Osteocyte (in vitro differentiated cells): ENCODE data around the gene ARHGAP22. TPM values are rescaled to one million over a fixed set of nuclear protein-coding genes. Genes with fewer than 3 reads are reported as not detected.
A peak's percentile ranks its signal among the peaks of the same experiment; 100 is the strongest.

ENCODE experiments used
- DNase-seq: peaks from one replicate; pipeline ENCODE4 v3.0.0; 2021; ENCODE audit warnings: mixed read lengths; ENCODE audit not compliant: unreplicated experiment; ENCODE audit errors: extremely low spot score
- H3K27ac Mint-ChIP-seq: one replicate; pipeline ENCODE4 v1.8.0; 2021; ENCODE audit warnings: mild to moderate bottlenecking, mixed read lengths; ENCODE audit not compliant: unreplicated experiment
- H3K27me3 Mint-ChIP-seq: one replicate; pipeline ENCODE4 v1.8.0; 2021; ENCODE audit warnings: mixed read lengths; ENCODE audit not compliant: unreplicated experiment
- H3K36me3 Mint-ChIP-seq: one replicate; pipeline ENCODE4 v1.8.0; 2021; ENCODE audit warnings: mixed read lengths; ENCODE audit not compliant: unreplicated experiment
- H3K4me1 Mint-ChIP-seq: one replicate; pipeline ENCODE4 v1.8.0; 2021; ENCODE audit warnings: mixed read lengths; ENCODE audit not compliant: unreplicated experiment
- H3K4me3 Mint-ChIP-seq: one replicate; pipeline ENCODE4 v1.8.0; 2021; ENCODE audit warnings: mild to moderate bottlenecking, moderate library complexity, mixed read lengths; ENCODE audit not compliant: unreplicated experiment
- H3K9me3 Mint-ChIP-seq: one replicate; pipeline ENCODE4 v1.8.0; 2021; ENCODE audit warnings: mixed read lengths; ENCODE audit not compliant: unreplicated experiment
- CTCF ChIP-seq: fragments of 200-600 bp; sonication (generic); IDR thresholded peaks from 2 replicates; pipeline ENCODE4 v1.5.0; 2021; ENCODE audit warnings: antibody characterized with exemption, mild to moderate bottlenecking, moderate library complexity
- total RNA-seq: library from RNA; stranded (reverse); gene quantifications from 2 replicates; pipeline ENCODE4 v1.2.1, GENCODE V29; 2021

ARHGAP22 gene
- total RNA-seq, 1 donor from 2014 or later: 0.64 TPM

GRCh38 chr10:48508791-48509772 is 95.8 kb downstream of the ARHGAP22 start:
- Mint-ChIP-seq H3K36me3 (no peaks in the 10 kb centered on the region), H3K27ac (no peak overlapping the region), H3K4me1 (peaks cover 17% of the 10 kb centered on the region), H3K9me3 (peaks cover 9% of the 10 kb centered on the region), H3K4me3 (no peak overlapping the region), H3K27me3 (no peaks in the 10 kb centered on the region)
- TF ChIP-seq CTCF: no peak
- DNase-seq: peak; percentile 72

DNA sequence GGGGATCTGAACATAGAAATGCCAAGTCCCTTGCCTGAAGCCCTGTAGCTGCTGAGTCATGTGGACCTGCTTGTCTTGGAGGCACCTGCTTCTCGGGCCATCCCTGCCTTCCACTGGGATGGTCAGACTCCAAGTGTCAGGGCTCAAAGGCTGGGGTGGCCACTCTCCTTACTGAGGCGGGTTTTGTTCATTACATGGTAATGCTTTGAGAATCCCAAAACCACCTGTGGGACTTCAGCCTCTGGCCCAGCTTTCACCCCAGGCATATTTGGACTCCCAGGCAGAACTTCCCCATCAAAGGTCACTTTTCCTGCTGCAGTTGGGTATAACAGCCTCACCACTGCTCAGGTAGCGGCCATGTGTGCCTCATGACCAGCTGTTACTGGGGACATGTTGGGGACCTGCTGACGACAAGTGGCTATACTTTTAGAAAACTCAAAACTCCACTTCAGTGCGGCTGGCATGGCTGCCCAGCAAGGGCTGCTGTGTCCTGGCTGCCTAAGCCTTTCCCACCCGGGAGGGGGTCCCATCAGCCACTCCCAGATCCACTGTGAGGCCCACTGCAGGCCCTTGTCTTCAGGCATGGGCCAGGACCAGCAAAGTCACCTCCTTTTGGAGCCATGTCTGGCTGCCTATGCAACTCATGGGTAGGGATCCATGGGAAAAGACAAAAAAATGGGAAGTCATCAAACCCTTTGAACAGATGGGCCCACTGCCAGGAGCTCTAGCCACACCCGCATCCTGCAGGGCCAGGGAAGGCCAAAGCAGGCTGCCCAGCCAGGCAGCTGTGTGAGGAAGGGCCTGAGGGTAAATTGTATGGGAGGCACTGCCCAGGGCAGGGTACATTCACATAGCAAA is 96.7 kb downstream of the ARHGAP22 start:
- no peak overlapping the region for H3K4me3 Mint-ChIP-seq
- no peaks in the 10 kb centered on the region for H3K27me3 Mint-ChIP-seq
- no peaks in the 10 kb centered on the region for H3K36me3 Mint-ChIP-seq
- H3K9me3 Mint-ChIP-seq: peaks cover 4% of the 10 kb centered on the region
- peaks cover 17% of the 10 kb centered on the region for H3K4me1 Mint-ChIP-seq
- peak; percentile 80 for DNase-seq
- no peak overlapping the region for H3K27ac Mint-ChIP-seq
- no peak for TF ChIP-seq CTCF

DNA sequence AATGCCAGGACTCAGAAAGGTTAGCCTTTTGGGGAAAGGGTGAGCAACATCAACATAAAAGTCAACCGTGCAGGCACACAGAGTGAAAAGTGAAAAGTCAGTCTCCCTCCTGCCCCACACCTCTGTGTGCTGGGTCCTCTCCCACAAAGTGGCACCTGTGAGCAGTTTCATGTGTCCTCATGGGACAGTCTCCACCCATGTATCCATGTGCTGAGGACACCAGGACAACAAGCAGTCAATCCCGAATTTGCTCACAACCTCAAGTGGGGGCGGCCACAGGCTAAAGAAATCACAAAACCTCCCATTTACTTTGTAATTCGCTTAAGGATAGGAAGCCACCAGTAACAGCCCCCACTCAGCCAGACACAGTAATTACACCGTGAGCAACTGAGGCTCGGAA is 97.4 kb downstream of the ARHGAP22 start:
- H3K4me3 Mint-ChIP-seq: no peak overlapping the region
- H3K4me1 Mint-ChIP-seq: peaks cover 19% of the 10 kb centered on the region
- DNase-seq: peak; percentile 67
- no peak for TF ChIP-seq CTCF
- H3K27ac Mint-ChIP-seq: no peak overlapping the region
- no peaks in the 10 kb centered on the region for H3K27me3 Mint-ChIP-seq
- H3K36me3 Mint-ChIP-seq: no peaks in the 10 kb centered on the region
- H3K9me3 Mint-ChIP-seq: no peaks in the 10 kb centered on the region

GRCh38 chr10:48506147-48506917 is 98.5 kb downstream of the ARHGAP22 start:
- Mint-ChIP-seq H3K9me3 (no peaks in the 10 kb centered on the region), H3K36me3 (no peaks in the 10 kb centered on the region), H3K4me1 (peaks cover 29% of the 10 kb centered on the region), H3K27ac (no peak overlapping the region), H3K27me3 (no peaks in the 10 kb centered on the region), H3K4me3 (no peak overlapping the region)
- peak; percentile 38 for DNase-seq
- peak; percentile 43 for TF ChIP-seq CTCF
